Measurements from ENCODE around the gene SUN1.
A peak's percentile ranks its signal among the peaks of the same experiment; 100 is the strongest.
"Not testable (repeated sequence)": the region's sequence is repeated elsewhere in the genome, so short reads cannot be mapped to it uniquely, and the experiment has no call there.

SUN1 gene

DNA sequence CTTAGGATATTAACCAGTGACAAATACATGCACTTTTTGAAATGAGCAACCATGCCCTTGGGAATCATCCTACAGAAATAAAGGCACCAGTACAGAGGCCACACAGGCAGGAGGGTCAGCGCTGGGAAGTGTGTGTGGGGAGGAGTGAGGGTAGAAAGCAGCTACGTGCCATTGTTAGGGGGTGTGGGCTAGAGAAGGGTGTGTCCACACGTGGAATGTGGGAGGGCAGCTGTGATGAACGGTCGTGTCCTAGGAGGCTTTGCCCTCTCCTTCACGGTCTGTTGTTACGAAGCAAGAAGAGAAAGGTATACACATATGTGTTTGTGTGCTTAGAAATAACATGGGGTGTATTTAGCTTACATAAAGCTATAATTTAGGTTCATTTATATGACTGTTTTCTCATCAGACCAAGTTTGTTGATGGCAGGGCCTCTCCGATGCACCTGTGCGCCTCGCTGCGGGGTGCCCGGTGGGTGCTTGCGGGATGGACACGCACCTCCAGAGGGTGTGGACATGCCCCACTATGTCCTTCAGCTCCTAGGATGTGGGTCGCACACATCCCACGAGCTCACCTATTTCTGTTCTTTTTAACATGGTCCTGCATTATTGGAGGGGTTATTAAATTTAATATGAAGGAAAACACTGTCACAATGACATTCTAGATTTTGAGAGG lies 27.2 kb downstream of the SUN1 start:
- no peak for DNase-seq

GRCh38 chr7:860149-860548 lies 27.9 kb downstream of the SUN1 start:
- no peak for DNase-seq

DNA sequence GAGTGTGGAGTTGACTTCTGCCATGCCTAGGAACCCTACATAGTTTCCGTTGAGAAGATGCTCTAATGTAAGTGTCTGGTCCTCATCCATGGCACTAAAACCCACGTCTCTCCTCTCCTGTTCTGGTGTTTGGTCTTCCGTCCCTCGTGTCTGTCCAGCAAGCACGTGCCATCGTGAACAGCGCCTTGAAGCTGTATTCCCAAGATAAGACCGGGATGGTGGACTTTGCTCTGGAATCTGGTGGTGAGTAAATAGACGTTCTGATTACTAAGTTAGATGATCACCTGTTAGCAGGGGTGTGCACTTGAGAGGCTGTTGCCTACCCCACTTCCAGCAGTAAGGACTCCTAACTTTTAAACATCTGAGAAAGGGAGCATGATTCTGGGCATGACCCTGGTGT lies 28.9 kb downstream of the SUN1 start:
- DNase-seq: no peak

DNA sequence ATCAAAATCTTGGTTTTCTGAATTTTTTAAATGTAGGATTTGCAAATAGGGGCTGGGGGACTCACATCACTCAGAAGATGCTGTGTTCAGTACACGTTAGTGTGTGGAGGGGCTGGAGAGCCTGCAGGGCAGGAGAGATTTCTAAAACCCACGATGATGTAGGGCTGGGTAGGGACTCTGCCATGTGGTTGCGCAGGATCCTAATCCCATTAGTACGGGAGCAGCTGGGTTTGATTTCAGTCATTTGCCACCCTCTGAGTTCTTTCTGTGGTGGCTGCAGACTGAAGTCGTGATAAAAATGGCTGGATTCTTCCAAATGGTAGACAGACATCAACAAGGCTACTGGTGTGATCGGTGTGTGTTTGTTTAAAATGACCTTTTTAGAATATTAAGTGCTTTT lies 29.9 kb downstream of the SUN1 start:
- no peak for DNase-seq

DNA sequence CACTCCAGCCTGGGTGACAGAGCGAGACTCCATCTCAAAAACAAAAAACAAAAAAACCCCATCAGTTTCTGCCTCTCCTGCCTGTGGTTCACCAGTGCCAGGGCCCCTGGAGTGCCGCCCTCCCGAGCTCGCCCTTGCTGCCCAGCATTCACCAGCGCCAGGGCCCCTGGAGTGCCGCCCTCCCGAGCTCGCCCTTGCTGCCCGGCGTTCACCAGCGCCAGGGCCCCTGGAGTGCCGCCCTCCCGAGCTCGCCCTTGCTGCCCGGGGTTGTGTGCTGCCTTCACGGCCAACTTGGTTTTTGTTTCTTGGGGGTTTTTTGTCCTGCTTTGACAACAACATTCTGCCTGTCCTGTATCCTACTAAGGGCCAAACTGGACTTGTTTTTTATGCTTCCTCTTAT lies 30.8 kb downstream of the SUN1 start:
- no peak for DNase-seq

DNA sequence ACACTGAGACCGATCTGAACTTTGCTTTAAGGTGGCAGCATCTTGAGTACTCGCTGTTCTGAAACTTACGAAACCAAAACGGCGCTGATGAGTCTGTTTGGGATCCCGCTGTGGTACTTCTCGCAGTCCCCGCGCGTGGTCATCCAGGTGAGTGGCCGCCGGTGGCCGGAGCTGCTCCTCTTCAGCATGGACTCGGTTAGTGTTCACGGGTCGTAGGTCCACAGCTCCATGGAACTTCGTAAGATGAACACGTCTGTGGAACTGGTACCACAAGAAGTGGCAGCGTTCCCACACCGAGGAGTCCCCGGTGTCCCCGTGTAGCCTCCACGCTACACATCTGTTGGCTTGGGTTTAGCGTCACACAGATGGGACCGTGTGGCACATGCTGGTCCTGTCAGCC lies 33.6 kb downstream of the SUN1 start:
- no peak for DNase-seq

DNA sequence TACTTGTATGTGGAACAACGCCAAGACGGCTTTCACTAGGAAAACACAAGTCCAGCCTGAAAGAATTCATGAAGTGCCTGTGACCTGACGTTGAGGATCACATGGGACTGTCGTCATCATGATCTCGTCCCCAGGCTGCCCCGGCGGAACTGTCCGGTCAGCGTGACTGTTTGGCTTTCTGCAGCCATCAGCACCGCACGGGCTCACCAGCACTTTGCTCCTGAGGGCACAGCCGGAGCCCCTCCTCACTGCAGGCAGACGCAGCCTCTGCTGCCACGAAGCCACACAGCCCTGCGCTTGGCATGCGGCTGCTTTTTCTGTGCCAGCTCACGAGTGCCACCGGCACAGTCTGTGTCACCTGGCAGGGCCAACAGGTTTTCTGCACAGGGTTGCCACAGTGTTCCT lies 34.7 kb downstream of the SUN1 start:
- peak; percentile 35 for DNase-seq

GRCh38 chr7:867406-868188 lies 35.3 kb downstream of the SUN1 start:
- DNase-seq: no peak

DNA sequence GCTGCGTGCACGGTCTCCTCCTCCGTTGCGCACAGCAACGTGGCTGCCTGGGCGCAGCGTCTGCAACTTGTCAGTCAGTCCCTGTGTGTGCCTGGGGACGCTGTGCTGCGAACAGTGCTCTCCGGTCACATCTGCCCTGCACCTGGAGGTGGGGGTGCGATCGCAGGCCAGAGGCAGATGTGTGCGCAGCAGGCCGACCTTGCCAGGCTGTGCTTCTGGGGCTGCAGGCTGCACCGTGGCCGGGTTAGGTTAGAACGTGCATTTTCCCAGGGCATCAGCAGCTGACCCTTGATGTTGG lies 35.9 kb downstream of the SUN1 start:
- no peak for DNase-seq

- no peak for DNase-seq
Observed at GRCh38 chr7:869348-869747, 37.1 kb downstream of the SUN1 start.

GRCh38 chr7:871900-872537 lies 39.7 kb downstream of the SUN1 start:
- DNase-seq: no peak

GRCh38 chr7:872685-873084 lies 40.4 kb downstream of the SUN1 start:
- DNase-seq: not testable (repeated sequence)

- peak; percentile 84 for DNase-seq
Observed at GRCh38 chr7:873367-874002, 41.2 kb downstream of the SUN1 start.

- DNase-seq: no peak
Observed at GRCh38 chr7:874031-874749, 41.9 kb downstream of the SUN1 start.

- no peak for DNase-seq
Observed at GRCh38 chr7:875051-875450, 42.8 kb downstream of the SUN1 start.

- no peak for DNase-seq
Observed at GRCh38 chr7:875476-876076, 43.3 kb downstream of the SUN1 start.

- DNase-seq: peak; percentile 82
Observed at GRCh38 chr7:876077-876971, 44.0 kb downstream of the SUN1 start, which contains the start of gene GET4. Gene GET4, plus strand, starts transcription at chr7:876554. Its CDS starts 92 bp downstream, at chr7:876646.

- DNase-seq: no peak
Observed at GRCh38 chr7:876972-877311, 44.7 kb downstream of the SUN1 start.

GRCh38 chr7:877312-878232 lies 45.3 kb downstream of the SUN1 start:
- DNase-seq: no peak

GRCh38 chr7:879093-879492 lies 46.8 kb downstream of the SUN1 start:
- DNase-seq: no peak

- DNase-seq: no peak
Observed at GRCh38 chr7:879706-880105, 47.4 kb downstream of the SUN1 start.
